Measurements from ENCODE around the gene CCDC88A.
"Not testable (repeated sequence)": the region's sequence is repeated elsewhere in the genome, so short reads cannot be mapped to it uniquely, and the experiment has no call there.

Gene CCDC88A

DNA sequence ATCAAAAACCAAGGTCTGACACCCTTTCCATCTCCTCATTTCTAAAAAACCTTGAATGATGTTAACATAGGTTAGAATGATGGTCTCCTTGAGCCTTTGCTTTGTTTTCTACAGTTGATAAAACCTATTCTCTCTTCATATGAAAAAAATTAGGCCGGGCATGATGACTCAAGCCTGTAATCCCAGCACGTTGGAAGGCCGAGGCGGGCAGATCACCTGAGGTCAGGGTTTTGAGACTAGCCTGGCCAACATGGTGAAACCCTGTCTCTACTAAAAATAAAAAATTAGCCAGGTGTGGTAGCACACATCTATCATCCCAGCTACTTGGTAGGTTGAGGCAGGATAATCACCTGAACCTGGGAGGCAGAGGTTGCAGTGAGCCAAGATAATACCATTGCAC, 49.4 kb downstream of the CCDC88A start:
- no peak for DNase-seq

DNA sequence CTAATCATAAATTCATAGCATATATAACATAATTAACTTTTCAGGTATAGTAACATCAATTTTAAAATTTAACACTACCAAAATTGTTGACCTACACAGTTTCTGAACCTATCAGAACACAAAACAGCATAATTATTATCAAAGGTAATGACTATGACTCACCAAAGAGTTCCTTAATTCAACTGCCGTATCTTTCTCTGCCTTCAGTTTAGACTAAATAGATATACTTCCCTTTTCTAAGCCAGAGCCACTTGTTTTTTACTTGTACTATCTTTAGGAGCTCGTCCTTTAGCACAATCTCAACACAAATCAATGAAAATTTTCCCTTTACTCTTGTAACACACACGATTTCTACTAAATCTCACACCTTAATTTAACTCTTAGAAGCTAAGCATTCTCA, 54.4 kb downstream of the CCDC88A start:
- DNase-seq = no peak

DNA sequence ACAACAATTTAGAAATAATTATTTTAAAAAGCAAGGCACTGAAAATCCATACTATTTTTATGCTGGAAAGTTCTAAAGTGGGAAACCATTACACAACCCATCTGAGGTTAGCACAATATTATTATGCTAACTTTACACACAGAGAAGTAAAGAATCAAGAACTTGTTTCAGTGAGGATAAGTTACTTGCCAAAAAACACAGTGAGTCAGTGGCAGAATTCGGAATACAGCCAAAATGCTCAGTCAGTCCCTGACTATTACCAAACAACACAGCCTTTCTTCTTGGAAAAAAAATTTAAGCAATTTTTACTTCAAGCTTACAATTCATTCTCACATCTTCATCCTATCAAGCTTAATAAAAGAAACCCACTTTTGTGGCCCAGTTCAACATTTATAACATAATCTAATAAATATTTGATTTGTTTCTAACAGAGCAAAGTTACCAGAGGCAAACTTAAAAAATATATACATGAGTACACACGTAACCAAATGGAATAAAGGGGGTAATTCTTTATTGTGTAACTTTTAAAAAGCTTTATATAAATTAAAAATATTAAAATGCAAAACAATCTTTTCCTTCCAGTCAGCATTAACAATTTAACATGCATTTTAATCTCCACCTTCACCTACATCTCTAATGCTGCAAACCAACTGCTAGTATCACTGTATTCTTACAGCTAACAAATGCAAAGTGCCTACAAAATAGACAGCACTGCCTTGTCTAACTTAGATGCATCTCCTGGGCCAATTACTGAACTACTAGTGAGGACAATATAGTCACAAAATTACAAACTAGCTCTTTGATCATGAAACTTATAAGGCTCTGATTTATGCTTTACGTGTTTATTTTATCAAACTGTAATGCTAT, 55.2 kb downstream of the CCDC88A start:
- DNase-seq = peak; percentile 78

DNA sequence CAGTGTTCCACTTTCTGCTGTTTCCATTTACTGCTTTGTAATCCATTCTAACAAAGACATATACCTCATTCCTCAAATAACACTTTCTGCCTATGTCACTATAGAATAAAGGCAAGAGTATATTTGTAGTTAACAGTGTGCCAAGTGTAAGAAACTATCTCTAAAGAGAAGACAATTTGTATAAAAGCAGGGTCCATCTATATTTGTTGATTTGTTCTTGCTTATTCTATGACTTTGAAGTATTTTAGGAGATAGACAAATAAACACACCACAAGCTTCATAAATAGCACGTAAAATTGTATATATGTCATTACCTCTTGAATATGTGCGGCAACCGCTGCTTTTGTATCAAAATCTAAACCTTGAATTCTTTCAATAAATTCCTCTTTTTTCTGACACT, 56.0 kb downstream of the CCDC88A start:
- DNase-seq = no peak

DNA sequence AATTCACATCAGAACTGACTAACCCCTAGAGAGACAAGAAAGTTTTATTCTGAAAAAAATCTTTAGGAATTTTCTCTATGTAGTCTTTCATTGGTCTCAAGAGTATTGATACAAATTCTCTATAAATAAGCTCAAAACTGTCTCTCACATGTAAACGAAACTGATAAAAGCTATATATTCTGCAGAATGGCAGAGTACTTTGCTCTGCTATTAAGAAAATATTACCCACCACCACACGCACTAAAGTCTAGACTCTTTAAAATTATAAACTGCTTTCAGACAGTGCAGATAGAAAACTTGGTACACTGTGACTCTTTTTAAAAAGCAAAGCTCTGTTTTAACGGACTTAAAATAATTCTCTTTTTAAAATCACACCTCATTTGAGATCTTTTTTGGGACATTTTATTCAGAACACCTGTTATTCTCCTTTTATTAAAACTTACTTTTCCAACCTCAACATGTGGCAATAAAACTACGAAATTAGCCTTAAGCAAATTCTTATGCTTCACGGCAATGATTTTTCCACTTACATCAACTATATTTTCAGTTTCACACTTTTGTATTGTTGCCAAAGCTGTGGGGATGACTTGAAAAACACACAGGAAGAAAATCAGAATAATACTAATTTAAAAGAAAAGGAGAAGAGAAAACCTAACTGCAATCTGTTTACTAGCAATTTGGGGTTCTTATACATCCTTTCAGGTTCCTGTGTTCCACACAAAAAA, 58.0 kb downstream of the CCDC88A start:
- no peak for DNase-seq

DNA sequence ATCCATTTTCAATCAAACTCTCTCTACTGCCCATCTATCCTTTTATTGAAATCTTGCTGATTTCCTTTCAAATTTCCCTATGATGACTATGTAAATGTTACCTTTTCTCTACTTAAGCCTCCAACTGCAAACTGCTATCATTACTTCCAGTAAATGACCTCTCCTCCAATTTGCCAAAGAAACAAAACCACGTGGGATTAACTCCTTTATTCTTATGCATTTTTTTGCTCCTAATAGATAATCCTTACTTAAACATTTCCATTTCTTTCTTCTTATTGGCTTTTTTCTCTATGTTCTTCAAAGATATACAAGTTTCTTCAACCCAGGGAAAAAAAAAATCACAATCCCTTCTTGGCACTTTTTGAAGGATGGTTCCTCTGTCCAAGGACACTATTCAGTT, 61.2 kb downstream of the CCDC88A start:
- no peak for DNase-seq

DNA sequence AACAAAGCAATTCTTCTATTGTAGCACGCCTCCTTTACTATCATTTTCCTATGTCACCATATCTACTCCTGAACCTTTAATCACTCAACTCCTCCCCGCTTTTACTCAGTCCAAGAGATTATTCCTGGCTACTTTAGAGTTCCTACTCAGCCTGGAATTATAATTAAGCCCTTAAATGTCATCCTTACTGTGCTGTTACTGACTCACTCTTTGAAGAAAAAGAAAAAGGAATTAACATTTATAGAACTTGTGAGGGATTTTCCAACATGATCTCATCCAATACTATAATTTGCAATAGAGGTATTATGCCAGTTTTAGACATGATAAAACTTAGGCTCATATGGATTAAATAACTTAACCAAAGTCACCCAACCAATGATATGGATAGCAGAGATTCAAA, 61.7 kb downstream of the CCDC88A start:
- DNase-seq = no peak

DNA sequence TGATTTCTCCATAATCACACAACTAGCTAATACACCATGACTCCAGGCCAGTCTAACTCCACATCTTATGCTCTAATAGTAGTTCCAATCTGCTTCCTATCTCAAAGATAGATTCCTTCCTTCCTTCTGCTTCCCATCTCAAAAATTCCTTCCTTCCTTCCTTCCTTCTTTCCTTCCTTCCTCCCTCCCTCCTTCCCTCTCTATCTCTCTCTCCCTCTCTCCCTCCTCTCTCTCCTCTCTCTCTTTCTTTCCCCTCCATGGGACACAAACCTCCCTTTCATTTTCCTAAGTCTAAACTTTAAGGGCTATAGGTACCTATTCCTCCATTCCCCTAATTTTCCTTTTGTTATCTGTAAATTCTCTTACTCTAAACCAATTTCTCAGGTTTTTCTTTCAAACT, 62.5 kb downstream of the CCDC88A start:
- no peak for DNase-seq

DNA sequence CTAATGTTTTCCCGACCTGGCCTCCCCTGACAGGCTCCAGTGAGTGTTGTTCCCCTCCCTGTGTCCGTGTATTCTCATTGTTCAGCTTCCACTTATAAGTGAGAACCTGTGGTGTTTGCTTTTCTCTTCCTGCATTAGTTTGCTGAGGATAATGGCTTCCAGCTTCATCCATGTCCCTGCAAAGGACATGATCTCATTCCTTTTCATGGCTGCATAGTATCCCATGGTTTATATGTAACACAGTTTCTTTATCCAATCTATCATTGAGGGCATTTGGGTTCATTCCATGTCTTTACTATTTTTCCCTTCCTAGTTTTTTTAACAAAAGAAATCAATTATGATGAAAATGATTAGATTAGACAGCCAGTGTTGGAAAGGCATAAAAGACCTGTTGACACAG, 63.5 kb downstream of the CCDC88A start:
- not testable (repeated sequence) for DNase-seq

DNA sequence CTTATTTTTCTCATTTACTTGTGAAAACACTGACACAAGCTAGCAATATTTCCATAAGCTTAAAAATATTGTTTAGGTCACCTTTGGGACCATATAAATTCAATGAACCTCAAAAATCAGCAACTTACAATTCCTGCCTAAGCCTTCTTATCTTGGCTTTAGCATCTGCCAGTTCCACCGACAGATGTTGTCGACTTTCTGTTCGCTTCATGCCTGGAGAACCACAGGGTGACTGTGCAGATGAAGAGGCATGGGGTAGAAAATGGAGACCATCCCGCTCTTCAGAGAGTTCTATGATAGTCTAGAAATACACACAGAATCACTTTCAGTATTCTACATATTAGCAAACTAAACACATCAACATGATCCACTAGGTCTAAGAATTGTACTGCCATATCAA, 64.2 kb downstream of the CCDC88A start:
- DNase-seq = no peak

DNA sequence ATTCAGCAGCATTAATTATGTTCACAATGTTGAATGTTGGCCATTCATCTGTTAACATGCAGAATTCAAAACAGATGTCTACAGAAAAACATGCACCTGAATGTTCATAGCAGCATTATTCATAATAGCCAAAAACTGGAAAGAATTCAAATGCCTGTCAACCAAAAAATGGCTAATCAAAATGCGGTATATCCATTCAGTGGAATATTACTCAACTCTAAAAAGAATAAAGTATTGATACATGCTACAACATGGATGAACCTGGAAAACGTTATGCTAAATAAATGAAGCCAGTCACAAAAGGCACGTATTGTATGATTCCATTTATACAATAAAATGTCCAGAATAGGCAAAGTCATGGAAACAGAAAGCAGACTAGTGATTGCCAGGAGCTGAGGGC, 68.0 kb downstream of the CCDC88A start:
- DNase-seq = no peak

DNA sequence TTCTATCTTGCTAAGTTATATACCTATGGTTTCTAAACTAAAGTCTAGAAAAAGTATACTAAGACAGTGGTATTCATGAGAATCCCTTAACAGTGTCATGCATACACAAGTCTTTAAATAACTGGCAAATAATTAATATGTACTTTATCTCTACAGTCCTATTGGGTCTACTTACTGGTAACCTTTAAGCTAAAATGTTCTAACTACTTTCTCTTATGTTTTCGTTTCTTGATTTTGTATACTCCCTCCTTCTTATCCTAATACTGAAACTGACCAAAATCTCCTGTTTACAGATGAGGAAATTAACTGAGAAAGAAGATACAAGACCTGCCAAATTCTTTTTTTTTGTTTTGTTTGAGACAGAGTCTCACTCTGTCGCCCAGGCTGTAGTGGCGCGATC, 74.6 kb downstream of the CCDC88A start:
- no peak for DNase-seq

DNA sequence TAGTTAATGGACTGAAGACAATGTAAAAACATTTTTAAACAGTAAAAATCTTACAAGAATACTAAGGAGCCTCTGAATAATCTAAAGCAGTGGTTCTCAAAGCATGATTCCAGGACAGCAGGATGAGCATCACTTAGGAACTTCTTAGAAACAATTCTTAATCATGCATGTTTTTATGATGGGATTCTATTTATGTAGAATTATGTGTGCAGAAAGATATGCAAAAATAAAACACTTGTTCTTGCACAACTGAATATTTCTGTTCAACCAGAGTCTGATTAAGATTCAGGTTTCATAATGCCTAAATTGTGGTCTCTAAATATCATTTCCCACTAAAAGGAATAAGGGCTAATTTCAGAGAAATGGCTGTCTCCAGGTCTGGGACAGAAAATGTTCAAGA, 81.4 kb downstream of the CCDC88A start:
- no peak for DNase-seq

DNA sequence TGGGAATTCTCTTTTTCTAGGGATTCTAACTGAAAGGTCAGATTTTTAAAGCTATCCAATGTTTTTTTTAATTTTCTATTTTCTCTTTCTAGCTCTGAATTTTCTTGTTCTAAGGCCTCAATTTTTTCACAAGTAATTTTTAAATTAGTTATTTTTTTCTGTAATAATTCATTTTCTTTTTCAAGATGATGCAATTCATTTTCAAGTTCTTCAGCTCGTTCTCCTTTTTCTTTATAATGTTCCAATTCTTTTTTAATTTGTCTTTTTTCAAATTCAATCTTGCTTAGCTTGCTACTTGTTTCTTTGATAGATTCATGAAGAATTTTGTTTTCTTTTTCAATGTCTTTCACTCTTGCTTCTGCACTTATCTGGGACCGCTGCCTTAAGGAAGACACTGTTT, 84.9 kb downstream of the CCDC88A start:
- DNase-seq = no peak

DNA sequence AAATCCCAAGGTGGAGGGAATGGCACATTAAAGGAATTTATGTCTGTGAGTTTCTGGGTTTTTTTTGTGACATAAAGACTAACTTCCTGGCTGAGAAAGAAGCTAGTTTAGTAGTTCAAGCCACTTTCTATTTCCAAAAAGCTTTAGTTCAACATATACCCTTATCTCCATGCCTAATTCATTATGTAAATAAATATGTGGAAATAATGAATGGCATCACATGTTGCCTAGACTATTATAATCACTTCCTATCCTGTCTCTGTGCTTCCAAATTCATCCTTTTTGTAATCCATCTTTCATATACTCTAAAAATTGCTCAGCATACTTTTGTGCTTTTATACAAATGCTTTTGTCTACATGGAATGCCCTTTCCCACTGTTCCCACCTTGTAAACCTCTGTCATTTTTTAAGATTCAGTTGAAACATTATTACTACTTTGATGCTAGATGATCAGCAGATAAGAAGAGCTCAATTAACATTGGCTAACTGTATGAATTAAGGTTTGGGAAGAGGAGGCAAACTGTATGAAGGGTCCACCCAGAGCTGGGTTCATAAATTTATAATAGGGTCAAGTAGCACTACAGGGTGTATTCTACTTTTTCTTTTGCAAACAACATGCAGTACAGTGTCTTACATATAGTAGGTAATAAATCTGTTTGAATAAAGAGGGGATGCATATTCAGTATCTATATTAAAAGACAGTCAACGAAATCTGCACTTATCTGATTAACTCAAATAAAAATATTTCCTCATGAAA, 88.9 kb downstream of the CCDC88A start:
- DNase-seq = no peak

DNA sequence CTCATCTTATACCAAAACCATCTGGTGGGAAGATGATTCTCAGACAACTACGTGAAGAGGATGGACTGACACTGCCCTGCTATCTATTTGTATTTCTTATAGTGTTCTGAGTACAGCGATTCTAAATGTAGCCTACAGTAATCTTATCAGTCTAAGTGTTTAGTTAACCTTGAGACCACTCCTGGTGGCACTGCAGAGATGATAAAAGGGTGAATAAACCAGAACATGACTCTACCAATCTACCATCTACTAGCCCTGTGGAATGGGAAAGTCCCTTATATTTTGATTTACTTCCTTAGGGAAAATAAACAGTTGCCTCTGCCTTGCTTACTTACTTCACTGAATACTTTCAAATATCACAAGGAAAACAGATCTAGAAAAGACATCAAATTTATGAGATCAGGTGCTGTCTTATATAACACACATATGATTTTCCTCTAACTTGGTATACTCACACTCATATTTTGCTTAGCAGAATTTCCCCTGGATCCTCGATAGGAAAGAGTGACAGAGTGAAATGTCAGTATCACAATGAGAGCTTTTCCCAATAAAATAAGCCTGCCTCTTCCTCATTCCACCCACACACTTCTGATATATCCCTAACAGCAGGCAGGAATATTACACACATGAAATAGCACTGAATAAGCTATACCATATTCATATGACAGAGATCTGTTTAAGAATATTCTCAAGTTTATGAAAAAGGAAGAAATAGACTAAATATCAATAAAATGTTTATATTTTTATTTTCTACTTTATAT, 92.0 kb downstream of the CCDC88A start:
- DNase-seq = no peak

DNA sequence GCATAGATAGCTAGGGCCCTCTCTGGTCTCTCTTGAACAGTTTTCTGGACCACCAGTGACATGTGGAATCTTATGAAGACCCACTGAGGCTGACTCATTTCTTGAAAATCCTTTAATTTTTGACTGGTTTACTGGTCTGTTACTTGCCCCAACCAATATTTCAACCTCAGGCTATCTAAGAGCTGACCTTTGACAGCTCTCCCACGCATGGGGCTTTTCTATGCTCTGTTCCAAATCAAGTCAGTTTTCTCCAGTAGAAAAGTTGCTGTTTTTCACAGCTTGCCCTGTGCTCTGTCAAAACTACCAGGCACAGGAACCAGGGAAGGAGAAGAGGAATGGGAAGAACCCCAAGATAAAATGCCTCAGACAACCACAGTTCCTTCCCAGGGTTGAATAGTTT, 104.7 kb downstream of the CCDC88A start:
- DNase-seq = no peak

DNA sequence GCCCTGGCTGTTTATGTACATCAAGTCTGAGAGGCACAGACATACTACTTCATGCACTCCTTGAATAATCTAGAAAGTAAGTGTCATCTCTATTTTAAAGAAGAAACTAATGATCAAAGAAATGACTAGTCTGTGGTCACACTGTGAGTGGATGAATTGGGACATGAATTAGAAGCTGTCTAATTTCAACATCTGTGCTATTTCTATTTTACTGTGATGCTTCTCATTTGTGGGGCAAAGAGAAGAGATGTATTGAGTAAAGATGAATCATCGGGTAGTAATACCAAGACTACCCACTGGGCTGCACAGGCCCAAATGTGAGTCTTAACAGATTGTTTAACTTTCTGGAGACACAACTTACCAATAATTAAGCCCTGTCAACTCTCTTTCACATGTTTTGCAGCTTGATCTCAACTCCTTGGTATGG, 108.2 kb downstream of the CCDC88A start:
- no peak for DNase-seq

DNA sequence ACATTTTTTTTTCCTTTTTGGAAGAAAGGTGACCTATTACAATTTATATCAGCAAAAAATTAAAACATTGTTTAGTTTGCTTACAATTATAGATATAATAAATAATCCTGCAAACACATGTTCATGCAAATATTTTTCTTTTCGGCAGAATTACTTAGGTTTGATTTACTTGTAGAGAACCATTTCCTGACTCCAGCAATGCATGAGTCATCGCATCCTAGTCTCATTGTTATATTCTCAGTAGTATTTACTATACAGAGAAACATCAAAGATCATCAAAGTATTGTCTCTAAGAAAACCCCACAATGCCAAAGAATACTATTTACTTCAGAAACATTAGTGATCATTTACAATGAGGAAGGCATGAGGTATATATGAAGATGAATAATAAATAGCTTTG, 110.2 kb downstream of the CCDC88A start:
- DNase-seq = no peak

DNA sequence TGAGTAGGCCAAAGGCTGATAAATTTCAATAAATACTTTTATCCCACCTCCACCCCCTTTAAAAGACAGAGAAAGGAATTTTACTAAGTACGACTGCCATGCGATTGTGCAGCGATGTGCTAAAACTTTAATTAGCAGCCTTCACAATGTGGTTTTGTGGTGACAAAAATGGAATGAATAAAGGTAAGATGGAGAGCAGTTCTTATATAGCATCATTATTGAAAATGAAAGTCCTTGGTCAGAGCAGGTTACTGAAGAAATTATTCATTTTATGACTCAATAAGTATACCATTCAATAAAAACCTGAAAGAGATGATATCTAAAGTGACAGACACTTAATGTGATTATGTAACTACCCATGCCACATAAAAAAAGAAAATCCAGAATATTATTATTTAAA, 117.4 kb downstream of the CCDC88A start:
- no peak for DNase-seq

DNA sequence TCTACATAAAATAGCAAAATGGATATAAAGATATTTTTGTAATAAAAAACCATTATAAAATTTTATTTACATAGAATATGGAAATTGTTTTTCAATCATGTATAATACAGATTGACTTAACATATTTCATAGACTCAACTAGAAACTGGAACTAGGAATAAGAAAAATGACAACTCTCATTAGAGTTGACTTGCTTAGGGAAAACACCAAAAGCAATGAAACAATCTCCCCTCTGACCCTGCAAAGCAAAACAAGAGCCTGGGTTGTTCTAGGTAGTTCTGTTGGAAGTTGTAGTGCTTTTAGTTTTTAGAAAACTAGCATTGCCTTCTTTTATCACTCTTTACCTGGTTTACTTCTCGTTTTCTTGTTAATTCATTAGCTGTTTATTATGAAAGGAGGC, 118.4 kb downstream of the CCDC88A start:
- DNase-seq = no peak

DNA sequence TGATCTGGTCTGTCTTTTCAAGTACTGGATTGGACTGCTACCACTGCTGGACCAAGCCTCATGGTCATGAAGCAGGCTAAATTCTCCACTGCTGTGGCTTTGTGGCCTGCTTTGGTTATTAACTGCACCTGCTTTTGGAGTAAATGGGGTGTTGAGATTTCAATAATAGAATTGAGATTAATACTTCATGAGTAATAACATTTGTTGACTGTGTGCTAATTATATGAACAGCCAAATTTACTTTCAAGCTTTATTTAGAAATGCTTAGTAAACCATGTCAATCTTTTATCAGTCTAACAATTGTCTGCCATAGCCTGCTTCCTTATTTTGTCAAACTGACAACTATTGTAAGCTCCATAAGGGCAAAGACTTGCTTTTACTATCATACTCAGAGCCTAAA, 123.3 kb downstream of the CCDC88A start:
- no peak for DNase-seq

DNA sequence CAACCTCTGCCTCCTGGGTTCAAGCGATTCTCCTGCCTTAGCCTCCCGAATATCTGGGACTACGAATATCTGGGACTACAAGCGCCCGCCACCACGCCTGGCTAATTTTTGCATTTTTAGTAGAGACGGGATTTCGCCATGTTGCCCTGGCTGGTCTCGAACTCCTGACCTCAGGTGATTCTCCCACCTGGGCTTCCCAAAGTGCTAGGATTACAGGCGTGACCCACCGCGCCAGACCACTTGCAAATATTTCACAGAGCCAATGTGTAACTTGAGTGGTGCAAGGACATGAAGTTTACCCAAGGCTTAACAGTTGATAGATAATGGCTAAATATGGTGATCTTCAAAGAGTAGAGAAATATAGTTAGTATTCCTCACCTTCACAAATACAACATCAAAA, 136.6 kb downstream of the CCDC88A start:
- no peak for DNase-seq

All from femur (tissue), 1 donor.